Measurements from ENCODE around the gene SLC50A1. TPM values are rescaled to one million over a fixed set of nuclear protein-coding genes. Genes with fewer than 3 reads are reported as not detected.

Gene SLC50A1
- total and polyA plus RNA-seq, 9 of the 15 experiments (the other 6 are each of a cell fraction or from before 2014, with no cell fraction given) = 46.5 to 132 (median 91.9) TPM

DNA sequence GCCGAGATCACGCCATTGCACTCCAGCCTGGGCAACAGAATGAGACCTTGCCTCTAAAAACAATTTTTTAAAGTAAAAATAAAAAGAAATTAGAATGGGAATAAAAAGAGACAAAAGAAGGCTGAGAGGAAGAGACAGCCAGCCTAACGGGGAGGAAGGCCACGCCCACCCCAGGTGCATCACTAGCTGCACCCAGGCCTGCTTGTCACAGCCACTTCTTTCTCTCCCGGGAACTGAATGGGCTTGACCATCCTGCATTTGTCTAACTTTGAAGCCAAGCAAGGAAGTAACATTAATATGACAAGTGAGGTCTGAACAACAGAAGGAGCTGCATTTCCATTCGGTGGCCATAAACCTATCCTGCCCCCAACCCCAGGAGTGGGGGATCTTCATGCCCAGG lies 28.8 kb upstream of the SLC50A1 start (continued):
- TF ChIP-seq, protein P1, sequence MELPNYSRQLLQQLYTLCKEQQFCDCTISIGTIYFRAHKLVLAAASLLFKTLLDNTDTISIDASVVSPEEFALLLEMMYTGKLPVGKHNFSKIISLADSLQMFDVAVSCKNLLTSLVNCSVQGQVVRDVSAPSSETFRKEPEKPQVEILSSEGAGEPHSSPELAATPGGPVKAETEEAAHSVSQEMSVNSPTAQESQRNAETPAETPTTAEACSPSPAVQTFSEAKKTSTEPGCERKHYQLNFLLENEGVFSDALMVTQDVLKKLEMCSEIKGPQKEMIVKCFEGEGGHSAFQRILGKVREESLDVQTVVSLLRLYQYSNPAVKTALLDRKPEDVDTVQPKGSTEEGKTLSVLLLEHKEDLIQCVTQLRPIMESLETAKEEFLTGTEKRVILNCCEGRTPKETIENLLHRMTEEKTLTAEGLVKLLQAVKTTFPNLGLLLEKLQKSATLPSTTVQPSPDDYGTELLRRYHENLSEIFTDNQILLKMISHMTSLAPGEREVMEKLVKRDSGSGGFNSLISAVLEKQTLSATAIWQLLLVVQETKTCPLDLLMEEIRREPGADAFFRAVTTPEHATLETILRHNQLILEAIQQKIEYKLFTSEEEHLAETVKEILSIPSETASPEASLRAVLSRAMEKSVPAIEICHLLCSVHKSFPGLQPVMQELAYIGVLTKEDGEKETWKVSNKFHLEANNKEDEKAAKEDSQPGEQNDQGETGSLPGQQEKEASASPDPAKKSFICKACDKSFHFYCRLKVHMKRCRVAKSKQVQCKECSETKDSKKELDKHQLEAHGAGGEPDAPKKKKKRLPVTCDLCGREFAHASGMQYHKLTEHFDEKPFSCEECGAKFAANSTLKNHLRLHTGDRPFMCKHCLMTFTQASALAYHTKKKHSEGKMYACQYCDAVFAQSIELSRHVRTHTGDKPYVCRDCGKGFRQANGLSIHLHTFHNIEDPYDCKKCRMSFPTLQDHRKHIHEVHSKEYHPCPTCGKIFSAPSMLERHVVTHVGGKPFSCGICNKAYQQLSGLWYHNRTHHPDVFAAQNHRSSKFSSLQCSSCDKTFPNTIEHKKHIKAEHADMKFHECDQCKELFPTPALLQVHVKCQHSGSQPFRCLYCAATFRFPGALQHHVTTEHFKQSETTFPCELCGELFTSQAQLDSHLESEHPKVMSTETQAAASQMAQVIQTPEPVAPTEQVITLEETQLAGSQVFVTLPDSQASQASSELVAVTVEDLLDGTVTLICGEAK (IDR thresholded peaks at IDR 0.05) = no peak
- TF ChIP-seq, protein P1 (CRISPR knock-in tag; IDR thresholded peaks at IDR 0.05) = no peak
- no peak for TF ChIP-seq ZNF384 (IDR thresholded peaks at IDR 0.05; ENCODE audit: low read depth, low read length)

Measured in K562 (cell line).